ENCODE data around the gene BMF.
A peak's percentile ranks its signal among the peaks of the same experiment; 100 is the strongest.

BMF gene

DNA sequence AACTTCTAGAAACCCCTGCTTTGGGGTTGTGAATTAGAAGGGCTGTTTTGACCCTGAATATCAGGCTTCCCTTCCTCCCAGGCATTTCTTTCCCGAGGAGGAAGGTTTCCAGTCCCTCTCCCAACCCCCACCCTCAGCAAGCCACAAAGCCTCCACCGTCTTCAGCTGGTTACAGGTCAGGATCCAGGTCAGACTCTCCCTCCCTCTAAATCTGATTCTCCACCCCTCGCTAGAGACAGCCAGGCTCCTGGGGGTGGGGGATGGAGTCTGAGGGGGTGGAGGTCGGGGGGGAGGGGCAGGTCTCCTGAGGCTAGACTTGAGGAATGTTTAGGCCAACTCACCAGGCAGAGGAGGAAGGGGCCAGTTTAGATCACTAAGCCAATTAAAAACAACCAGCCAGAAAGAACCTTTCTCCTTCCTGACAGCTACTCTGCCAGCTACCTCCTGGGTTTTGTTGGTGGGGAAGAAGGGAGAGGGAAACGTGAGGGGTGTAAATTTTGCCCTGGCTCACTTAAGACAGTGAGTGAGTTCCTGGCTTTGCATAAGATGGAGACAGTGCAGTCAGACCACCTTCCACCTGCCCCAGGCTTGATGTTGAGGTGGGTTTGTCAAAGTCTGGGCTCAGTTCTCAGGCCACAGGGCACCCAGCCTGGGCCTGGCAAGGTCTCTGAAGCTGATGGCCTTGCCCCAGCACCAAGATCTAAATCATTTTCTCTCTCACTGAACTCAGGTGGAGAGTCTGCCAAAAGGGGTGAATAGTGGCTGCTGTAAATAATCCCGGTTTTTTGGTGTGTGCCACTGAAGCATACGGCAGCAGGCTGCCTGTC, 19.5 kb downstream of the BMF start:
- Histone ChIP-seq H3K9ac (ENCODE audit: low read length in 5 of 5) (no peak overlapping the region), H3K27me3 (ENCODE audit: control insufficient read depth in 5 of 5, insufficient read depth in 4 of 5, low read length in 5 of 5) (no peaks in the 10 kb centered on the region), H3K4me3 (ENCODE audit: low read depth in 1 of 5, low read length in 5 of 5) (no peak overlapping the region), H3K4me1 (ENCODE audit: control insufficient read depth in 5 of 5, insufficient read depth in 5 of 5, low read length in 5 of 5) (peaks cover 11 to 43% (median 41%) of the 10 kb centered on the region in 5 donors), H3K27ac (ENCODE audit: low read depth, low read length) (no peak overlapping the region), H3K9me3 (ENCODE audit: control insufficient read depth in 5 of 5, low read length in 5 of 5) (no peaks in the 10 kb centered on the region), H3K36me3 (ENCODE audit: control insufficient read depth in 5 of 5, insufficient read depth in 5 of 5, low read length in 5 of 5) (peaks cover 0 to 24% (median 14%) of the 10 kb centered on the region in 5 donors)

GRCh38 chr15:40087991-40088928, 20.4 kb downstream of the BMF start:
- Histone ChIP-seq H3K27ac (ENCODE audit: low read depth, low read length) (no peak overlapping the region), H3K4me3 (ENCODE audit: low read depth in 1 of 5, low read length in 5 of 5) (no peak overlapping the region), H3K9ac (ENCODE audit: low read length in 5 of 5) (no peak overlapping the region), H3K27me3 (ENCODE audit: control insufficient read depth in 5 of 5, insufficient read depth in 4 of 5, low read length in 5 of 5) (no peaks in the 10 kb centered on the region), H3K36me3 (ENCODE audit: control insufficient read depth in 5 of 5, insufficient read depth in 5 of 5, low read length in 5 of 5) (peaks cover 0 to 24% (median 14%) of the 10 kb centered on the region in 5 donors), H3K9me3 (ENCODE audit: control insufficient read depth in 5 of 5, low read length in 5 of 5) (no peaks in the 10 kb centered on the region), H3K4me1 (ENCODE audit: control insufficient read depth in 5 of 5, insufficient read depth in 5 of 5, low read length in 5 of 5) (peaks cover 11 to 41% (median 39%) of the 10 kb centered on the region in 5 donors)

- Histone ChIP-seq H3K27ac (ENCODE audit: low read depth, low read length) (no peak overlapping the region), H3K4me1 (ENCODE audit: control insufficient read depth in 5 of 5, insufficient read depth in 5 of 5, low read length in 5 of 5) (peaks cover 10 to 41% (median 37%) of the 10 kb centered on the region in 5 donors), H3K4me3 (ENCODE audit: low read depth in 1 of 5, low read length in 5 of 5) (no peak overlapping the region)
Observed at GRCh38 chr15:40087068-40087810, 21.4 kb downstream of the BMF start.

DNA sequence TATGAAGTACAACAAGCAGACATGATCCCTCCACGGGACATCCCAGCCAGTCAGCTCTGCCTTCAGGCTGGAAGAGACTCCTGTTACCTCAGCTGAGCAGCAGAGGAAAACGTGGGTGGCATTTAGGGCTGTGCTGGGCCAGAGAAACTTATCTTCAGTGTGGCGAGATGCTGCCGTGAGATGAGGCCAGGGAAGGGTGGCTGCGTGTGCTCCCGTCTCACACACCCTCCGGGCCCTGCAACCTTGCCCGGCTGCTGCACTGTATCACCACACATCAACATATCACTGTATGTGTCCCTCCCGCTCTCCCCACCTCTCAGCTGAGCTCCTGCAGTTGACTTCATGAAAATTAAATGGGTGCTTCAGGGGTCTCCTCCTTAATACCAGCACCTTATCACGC, 23.4 kb downstream of the BMF start:
- H3K4me3 ChIP-seq (ENCODE audit: low read depth in 1 of 5, low read length in 5 of 5): no peak overlapping the region
- H3K27ac ChIP-seq (ENCODE audit: low read depth, low read length): no peak overlapping the region
- H3K9me3 ChIP-seq (ENCODE audit: control insufficient read depth in 5 of 5, low read length in 5 of 5): no peaks in the 10 kb centered on the region
- peaks cover 15 to 53% (median 47%) of the 10 kb centered on the region in 5 donors for H3K4me1 ChIP-seq (ENCODE audit: control insufficient read depth in 5 of 5, insufficient read depth in 5 of 5, low read length in 5 of 5)
- peaks cover 0 to 10% (median 5%) of the 10 kb centered on the region in 5 donors for H3K36me3 ChIP-seq (ENCODE audit: control insufficient read depth in 5 of 5, insufficient read depth in 5 of 5, low read length in 5 of 5)
- H3K27me3 ChIP-seq (ENCODE audit: control insufficient read depth in 5 of 5, insufficient read depth in 4 of 5, low read length in 5 of 5): no peaks in the 10 kb centered on the region
- no peak overlapping the region for H3K9ac ChIP-seq (ENCODE audit: low read length in 5 of 5)

More at GRCh38 chr15:40087068-40087810, 21.4 kb downstream of the BMF start:
- Histone ChIP-seq H3K9me3 (ENCODE audit: control insufficient read depth in 5 of 5, low read length in 5 of 5) (no peaks in the 10 kb centered on the region), H3K27me3 (ENCODE audit: control insufficient read depth in 5 of 5, insufficient read depth in 4 of 5, low read length in 5 of 5) (no peaks in the 10 kb centered on the region), H3K9ac (ENCODE audit: low read length in 5 of 5) (no peak overlapping the region), H3K36me3 (ENCODE audit: control insufficient read depth in 5 of 5, insufficient read depth in 5 of 5, low read length in 5 of 5) (peaks cover 0 to 24% (median 14%) of the 10 kb centered on the region in 5 donors)

GRCh38 chr15:40084650-40085049, 24.0 kb downstream of the BMF start:
- H3K9me3 ChIP-seq (ENCODE audit: control insufficient read depth in 5 of 5, low read length in 5 of 5): no peaks in the 10 kb centered on the region
- no peak overlapping the region for H3K9ac ChIP-seq (ENCODE audit: low read length in 5 of 5)
- H3K36me3 ChIP-seq (ENCODE audit: control insufficient read depth in 5 of 5, insufficient read depth in 5 of 5, low read length in 5 of 5): peaks cover 0 to 4% (median 0%) of the 10 kb centered on the region in 5 donors
- no peak overlapping the region for H3K27ac ChIP-seq (ENCODE audit: low read depth, low read length)
- H3K27me3 ChIP-seq (ENCODE audit: control insufficient read depth in 5 of 5, insufficient read depth in 4 of 5, low read length in 5 of 5): no peaks in the 10 kb centered on the region
- H3K4me3 ChIP-seq (ENCODE audit: low read depth in 1 of 5, low read length in 5 of 5): no peak overlapping the region
- peaks cover 15 to 53% (median 49%) of the 10 kb centered on the region in 5 donors for H3K4me1 ChIP-seq (ENCODE audit: control insufficient read depth in 5 of 5, insufficient read depth in 5 of 5, low read length in 5 of 5)

DNA sequence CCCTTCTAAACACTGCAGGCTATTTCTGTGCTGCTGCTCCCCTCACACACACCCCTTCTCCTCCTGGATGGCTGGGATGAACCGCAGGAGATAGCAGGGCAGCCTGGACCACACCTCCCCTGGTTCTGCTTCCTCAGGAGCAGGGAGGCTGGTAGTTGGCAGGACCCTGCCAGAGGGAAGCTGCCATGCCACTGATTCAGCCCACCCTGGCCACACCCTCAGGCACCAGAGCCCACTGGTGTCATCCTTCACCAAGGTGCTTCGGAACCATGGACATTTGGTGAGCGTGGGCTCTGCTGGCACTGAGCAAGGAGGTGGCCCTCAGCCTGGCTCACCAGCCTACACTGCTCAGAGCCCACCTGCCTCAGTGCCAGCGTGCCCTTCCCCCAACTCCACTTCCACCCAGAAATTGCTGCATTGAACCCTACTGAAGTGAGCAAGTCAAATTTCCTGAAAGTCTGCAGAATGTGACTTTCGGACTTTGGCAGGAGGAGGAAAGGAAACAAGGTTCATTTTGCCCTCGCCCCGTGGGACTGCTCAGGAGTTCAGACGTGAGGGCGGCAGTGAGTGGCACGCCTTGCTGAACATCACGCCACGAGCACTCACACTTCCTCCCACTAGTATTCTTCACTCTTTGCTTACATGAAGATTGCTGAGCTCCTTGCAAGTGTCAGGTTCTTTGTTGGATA, 26.3 kb downstream of the BMF start:
- no peaks in the 10 kb centered on the region for H3K9me3 ChIP-seq (ENCODE audit: control insufficient read depth in 5 of 5, low read length in 5 of 5)
- H3K4me3 ChIP-seq (ENCODE audit: low read depth in 1 of 5, low read length in 5 of 5): peak overlapping the region; percentile 54 to 70 (median 58)
- H3K27me3 ChIP-seq (ENCODE audit: control insufficient read depth in 5 of 5, insufficient read depth in 4 of 5, low read length in 5 of 5): no peaks in the 10 kb centered on the region
- peak overlapping the region; percentile 89 for H3K27ac ChIP-seq (ENCODE audit: low read depth, low read length)
- peak overlapping the region in 4 of 5 donors; percentile 45 to 89 (median 68) for H3K9ac ChIP-seq (ENCODE audit: low read length in 5 of 5)
- peaks cover 9 to 37% (median 33%) of the 10 kb centered on the region in 5 donors for H3K4me1 ChIP-seq (ENCODE audit: control insufficient read depth in 5 of 5, insufficient read depth in 5 of 5, low read length in 5 of 5)
- H3K36me3 ChIP-seq (ENCODE audit: control insufficient read depth in 5 of 5, insufficient read depth in 5 of 5, low read length in 5 of 5): no peaks in the 10 kb centered on the region

DNA sequence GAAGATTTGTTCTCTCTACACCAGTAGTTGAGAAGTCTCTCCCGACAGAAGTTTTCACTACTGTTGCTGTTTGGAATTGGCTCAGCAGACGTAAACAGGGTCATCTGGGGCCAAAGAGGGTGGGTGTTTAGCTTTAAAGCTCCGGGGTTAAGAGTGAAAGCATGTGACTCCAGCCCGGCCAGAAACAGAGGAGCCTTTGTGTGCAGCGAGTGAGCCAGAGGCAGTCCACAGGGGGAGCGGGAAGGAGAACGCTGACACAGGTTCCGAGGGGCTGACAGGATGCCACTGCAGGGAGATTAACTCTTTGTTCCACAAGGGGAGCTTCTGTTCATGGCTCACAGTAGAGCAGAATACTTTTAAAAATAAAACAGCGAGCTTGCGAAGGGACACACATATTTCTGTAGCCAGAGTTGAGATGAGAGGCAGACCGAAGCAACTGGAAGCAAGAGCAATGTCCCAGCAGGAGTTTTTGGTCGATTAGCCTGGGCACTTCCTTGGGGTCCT, 26.9 kb downstream of the BMF start:
- peak overlapping the region in 4 of 5 donors; percentile 45 to 89 (median 68) for H3K9ac ChIP-seq (ENCODE audit: low read length in 5 of 5)
- H3K9me3 ChIP-seq (ENCODE audit: control insufficient read depth in 5 of 5, low read length in 5 of 5): no peaks in the 10 kb centered on the region
- no peaks in the 10 kb centered on the region for H3K36me3 ChIP-seq (ENCODE audit: control insufficient read depth in 5 of 5, insufficient read depth in 5 of 5, low read length in 5 of 5)
- H3K27me3 ChIP-seq (ENCODE audit: control insufficient read depth in 5 of 5, insufficient read depth in 4 of 5, low read length in 5 of 5): no peaks in the 10 kb centered on the region
- H3K4me3 ChIP-seq (ENCODE audit: low read depth in 1 of 5, low read length in 5 of 5): peak overlapping the region; percentile 54 to 70 (median 58)
- peaks cover 9 to 37% (median 33%) of the 10 kb centered on the region in 5 donors for H3K4me1 ChIP-seq (ENCODE audit: control insufficient read depth in 5 of 5, insufficient read depth in 5 of 5, low read length in 5 of 5)
- H3K27ac ChIP-seq (ENCODE audit: low read depth, low read length): peak overlapping the region; percentile 89

GRCh38 chr15:40080847-40081246, 27.8 kb downstream of the BMF start:
- peak overlapping the region in 3 of 5 donors; percentile 41 to 75 (median 55) for H3K9ac ChIP-seq (ENCODE audit: low read length in 5 of 5)
- no peaks in the 10 kb centered on the region for H3K9me3 ChIP-seq (ENCODE audit: control insufficient read depth in 5 of 5, low read length in 5 of 5)
- H3K4me3 ChIP-seq (ENCODE audit: low read depth in 1 of 5, low read length in 5 of 5): peak overlapping the region in 4 of 5 donors; percentile 45 to 70 (median 56)
- H3K27me3 ChIP-seq (ENCODE audit: control insufficient read depth in 5 of 5, insufficient read depth in 4 of 5, low read length in 5 of 5): no peaks in the 10 kb centered on the region
- no peaks in the 10 kb centered on the region for H3K36me3 ChIP-seq (ENCODE audit: control insufficient read depth in 5 of 5, insufficient read depth in 5 of 5, low read length in 5 of 5)
- peaks cover 9 to 37% (median 33%) of the 10 kb centered on the region in 5 donors for H3K4me1 ChIP-seq (ENCODE audit: control insufficient read depth in 5 of 5, insufficient read depth in 5 of 5, low read length in 5 of 5)
- peak overlapping the region; percentile 89 for H3K27ac ChIP-seq (ENCODE audit: low read depth, low read length)

DNA sequence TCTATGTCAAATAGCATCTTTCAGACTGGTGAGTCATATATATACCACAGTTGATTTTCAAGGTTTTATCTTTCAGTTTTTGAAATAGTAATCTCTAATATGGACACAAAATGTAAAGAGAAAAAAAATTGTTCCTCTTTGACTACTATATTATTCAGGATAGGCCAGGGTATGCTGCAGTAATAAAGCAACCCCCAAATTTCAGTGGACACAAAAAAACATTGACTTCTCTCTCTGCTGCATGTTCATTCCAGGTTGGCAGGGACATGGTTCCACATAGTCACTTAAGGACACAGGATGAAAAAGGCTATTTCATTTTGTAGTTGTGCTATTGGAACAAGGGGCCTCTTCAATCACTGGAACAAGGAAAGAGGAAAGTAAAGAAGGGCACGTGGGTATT, 28.6 kb downstream of the BMF start:
- peaks cover 9 to 43% (median 36%) of the 10 kb centered on the region in 5 donors for H3K4me1 ChIP-seq (ENCODE audit: control insufficient read depth in 5 of 5, insufficient read depth in 5 of 5, low read length in 5 of 5)
- H3K27ac ChIP-seq (ENCODE audit: low read depth, low read length): no peak overlapping the region
- H3K27me3 ChIP-seq (ENCODE audit: control insufficient read depth in 5 of 5, insufficient read depth in 4 of 5, low read length in 5 of 5): no peaks in the 10 kb centered on the region
- no peak overlapping the region for H3K4me3 ChIP-seq (ENCODE audit: low read depth in 1 of 5, low read length in 5 of 5)
- no peaks in the 10 kb centered on the region for H3K36me3 ChIP-seq (ENCODE audit: control insufficient read depth in 5 of 5, insufficient read depth in 5 of 5, low read length in 5 of 5)
- no peak overlapping the region for H3K9ac ChIP-seq (ENCODE audit: low read length in 5 of 5)
- H3K9me3 ChIP-seq (ENCODE audit: control insufficient read depth in 5 of 5, low read length in 5 of 5): no peaks in the 10 kb centered on the region
